Loucy (cell line): ENCODE data around the gene NDUFAF8.

Experiments used
- H2AFZ ChIP-seq: fragments of 200-600 bp; sonication (generic); 2 replicates; pipeline ENCODE4 v1.6.0; 2016; ENCODE audit warnings: antibody characterized with exemption, mild to moderate bottlenecking, low read length, moderate library complexity
- H3F3A ChIP-seq: fragments of 200-600 bp; 2 replicates; pipeline ENCODE4 v1.6.0; 2016; ENCODE audit warnings: antibody characterized with exemption, low read depth, mild to moderate bottlenecking
- H3K27me3 ChIP-seq: fragments of 200-600 bp; sonication (generic); 2 replicates; pipeline ENCODE4 v1.6.1; 2014; ENCODE audit warnings: low read length, mild to moderate bottlenecking; ENCODE audit not compliant: insufficient read depth, poor library complexity, severe bottlenecking
- H3K36me3 ChIP-seq: fragments of 200-600 bp; sonication (generic); 2 replicates; pipeline ENCODE4 v1.6.1; 2016; ENCODE audit warnings: low read length; ENCODE audit not compliant: insufficient read depth
- H3K4me1 ChIP-seq: fragments of 200-600 bp; sonication (generic); 2 replicates; pipeline ENCODE4 v1.5.1; 2014; ENCODE audit warnings: low read length, mild to moderate bottlenecking; ENCODE audit not compliant: insufficient read depth, poor library complexity, severe bottlenecking
- H3K4me2 ChIP-seq: fragments of 200-600 bp; sonication (generic); 2 replicates; pipeline ENCODE4 v1.6.0; 2014; ENCODE audit warnings: antibody characterized with exemption, low read length, low read depth, mild to moderate bottlenecking; ENCODE audit not compliant: poor library complexity, severe bottlenecking
- H3K4me3 ChIP-seq: fragments of 200-600 bp; sonication (generic); 2 replicates; pipeline ENCODE4 v1.5.1; 2014; ENCODE audit warnings: low read length, mild to moderate bottlenecking, mixed read lengths; ENCODE audit not compliant: poor library complexity, severe bottlenecking
- H3K79me2 ChIP-seq: fragments of 200-600 bp; sonication (generic); 2 replicates; pipeline ENCODE4 v1.6.1; 2014; ENCODE audit warnings: low read length; ENCODE audit not compliant: insufficient read depth
- H3K9ac ChIP-seq: fragments of 200-600 bp; sonication (generic); 2 replicates; pipeline ENCODE4 v1.6.0; 2014; ENCODE audit warnings: mild to moderate bottlenecking, low read depth, low read length, moderate library complexity; ENCODE audit not compliant: poor library complexity, severe bottlenecking
- H3K9me2 ChIP-seq: fragments of 200-600 bp; sonication (generic); replicated peaks from 2 replicates; pipeline ENCODE4 v1.6.1; 2016; ENCODE audit warnings: low read depth, low read length, mixed read lengths
- H3K9me3 ChIP-seq: fragments of 200-600 bp; sonication (generic); 2 replicates; pipeline ENCODE4 v1.6.1; 2014; ENCODE audit warnings: mild to moderate bottlenecking, antibody characterized with exemption, low read length, low read depth; ENCODE audit not compliant: insufficient read depth
- H4K20me1 ChIP-seq: fragments of 200-600 bp; sonication (generic); 2 replicates; pipeline ENCODE4 v1.6.0; 2014; ENCODE audit warnings: antibody characterized with exemption, low read length, mild to moderate bottlenecking; ENCODE audit not compliant: insufficient read depth, poor library complexity, severe bottlenecking
- EZH2phosphoT487 ChIP-seq: fragments of 200-600 bp; IDR thresholded peaks from 2 replicates; pipeline ENCODE4 v1.6.1; 2018; ENCODE audit warnings: antibody characterized with exemption, mild to moderate bottlenecking, moderate library complexity, borderline replicate concordance
- TF ChIP-seq, protein P1 (sequence below): fragments of 200-600 bp; sonication (generic); conservative IDR thresholded peaks from 2 replicates; pipeline ENCODE4 v1.5.1; 2014; ENCODE audit warnings: mild to moderate bottlenecking, antibody characterized with exemption, low read length

NDUFAF8 gene

GRCh38 chr17:81241648-81242420, 2.7 kb downstream of the NDUFAF8 start:
- no peak overlapping the region for H3K9ac ChIP-seq
- peaks cover 45% of the 10 kb centered on the region for H3K79me2 ChIP-seq
- H3F3A ChIP-seq, result no peaks in the 10 kb centered on the region
- no peak overlapping the region for H3K4me3 ChIP-seq
- no peak for TF ChIP-seq EZH2phosphoT487
- TF ChIP-seq, protein P1, sequence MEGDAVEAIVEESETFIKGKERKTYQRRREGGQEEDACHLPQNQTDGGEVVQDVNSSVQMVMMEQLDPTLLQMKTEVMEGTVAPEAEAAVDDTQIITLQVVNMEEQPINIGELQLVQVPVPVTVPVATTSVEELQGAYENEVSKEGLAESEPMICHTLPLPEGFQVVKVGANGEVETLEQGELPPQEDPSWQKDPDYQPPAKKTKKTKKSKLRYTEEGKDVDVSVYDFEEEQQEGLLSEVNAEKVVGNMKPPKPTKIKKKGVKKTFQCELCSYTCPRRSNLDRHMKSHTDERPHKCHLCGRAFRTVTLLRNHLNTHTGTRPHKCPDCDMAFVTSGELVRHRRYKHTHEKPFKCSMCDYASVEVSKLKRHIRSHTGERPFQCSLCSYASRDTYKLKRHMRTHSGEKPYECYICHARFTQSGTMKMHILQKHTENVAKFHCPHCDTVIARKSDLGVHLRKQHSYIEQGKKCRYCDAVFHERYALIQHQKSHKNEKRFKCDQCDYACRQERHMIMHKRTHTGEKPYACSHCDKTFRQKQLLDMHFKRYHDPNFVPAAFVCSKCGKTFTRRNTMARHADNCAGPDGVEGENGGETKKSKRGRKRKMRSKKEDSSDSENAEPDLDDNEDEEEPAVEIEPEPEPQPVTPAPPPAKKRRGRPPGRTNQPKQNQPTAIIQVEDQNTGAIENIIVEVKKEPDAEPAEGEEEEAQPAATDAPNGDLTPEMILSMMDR, result peak; percentile 86
- H4K20me1 ChIP-seq, result peaks cover 16% of the 10 kb centered on the region
- H3K4me1 ChIP-seq, result peaks cover 28% of the 10 kb centered on the region
- H3K36me3 ChIP-seq, result no peaks in the 10 kb centered on the region; the same call in 1 of the 2 replicates
- H3K9me3 ChIP-seq, result no peaks in the 10 kb centered on the region
- H2AFZ ChIP-seq, result no peak overlapping the region
- no peaks in the 10 kb centered on the region for H3K27me3 ChIP-seq
- no peaks in the 10 kb centered on the region for H3K9me2 ChIP-seq
- no peak overlapping the region for H3K4me2 ChIP-seq

DNA sequence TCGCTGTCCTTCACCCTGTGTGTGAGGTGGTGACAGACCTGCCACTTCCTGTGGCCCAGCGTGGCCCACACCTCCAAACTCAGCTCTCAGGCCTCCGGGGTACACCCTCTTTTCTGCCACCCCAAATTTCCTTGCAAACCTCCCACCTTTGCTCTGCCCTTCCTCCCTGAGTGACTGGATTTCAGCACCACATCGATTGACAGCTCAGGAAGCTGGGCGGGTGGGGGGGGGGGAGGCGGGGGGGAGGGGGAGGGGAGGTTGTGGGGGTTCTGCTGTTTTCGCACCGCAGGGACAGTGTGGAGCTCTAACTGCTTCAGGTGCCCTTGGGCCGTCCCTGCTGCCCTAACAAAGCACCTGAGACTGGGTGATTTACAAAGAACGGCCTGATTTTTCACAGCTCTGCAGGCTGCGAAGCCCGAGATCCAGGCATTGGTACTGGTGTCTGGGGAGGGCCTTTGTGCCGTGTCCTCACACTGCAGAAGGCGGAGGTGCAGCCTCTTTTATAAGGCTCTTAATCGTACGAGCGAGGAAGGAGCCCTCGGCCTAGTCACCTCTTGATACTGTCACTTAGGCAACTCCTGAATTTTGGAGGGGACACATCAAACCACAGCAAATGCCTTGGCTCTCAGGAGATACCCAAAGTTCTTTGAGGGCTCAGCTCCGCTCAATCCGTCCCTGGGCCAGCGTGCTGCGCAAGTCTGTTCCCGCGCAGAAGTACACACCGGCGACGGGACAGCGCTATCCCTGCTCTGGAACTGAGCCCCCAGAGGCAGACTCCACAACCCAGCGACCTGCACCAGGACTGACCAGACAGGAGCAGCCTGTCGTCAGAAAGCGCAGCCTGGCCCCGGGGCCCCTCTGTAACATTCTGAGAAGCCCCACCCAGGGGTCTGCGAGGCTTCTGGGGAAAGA, 3.6 kb downstream of the NDUFAF8 start:
- Histone ChIP-seq H3K9ac (no peak overlapping the region), H3K36me3 (no peaks in the 10 kb centered on the region; the same call in 1 of the 2 replicates), H3K4me2 (no peak overlapping the region), H3K27me3 (no peaks in the 10 kb centered on the region), H3K4me1 (peaks cover 20% of the 10 kb centered on the region), H3F3A (no peaks in the 10 kb centered on the region), H2AFZ (no peak overlapping the region), H3K4me3 (no peak overlapping the region), H4K20me1 (peaks cover 16% of the 10 kb centered on the region), H3K9me3 (no peaks in the 10 kb centered on the region), H3K9me2 (no peaks in the 10 kb centered on the region), H3K79me2 (peaks cover 36% of the 10 kb centered on the region)
- TF ChIP-seq EZH2phosphoT487, result no peak
- TF ChIP-seq, protein P1, result no peak

DNA sequence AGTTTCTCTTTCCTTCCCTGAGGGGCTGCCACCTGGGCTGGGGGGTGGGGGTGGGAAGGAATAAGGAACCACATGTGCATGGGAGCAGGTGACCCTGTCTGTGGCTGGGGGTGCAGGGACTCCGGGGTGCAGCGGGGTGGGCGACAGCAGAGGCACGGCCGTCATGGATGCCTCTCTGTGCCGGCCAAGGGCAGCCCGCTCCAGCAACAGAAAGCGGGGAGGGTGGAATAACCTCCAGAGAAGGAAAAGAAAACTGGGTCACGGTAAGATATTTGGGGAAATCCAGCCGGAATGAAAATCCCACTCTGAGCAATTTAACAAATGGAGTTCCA, 4.2 kb downstream of the NDUFAF8 start:
- no peak overlapping the region for H3K4me3 ChIP-seq
- peaks cover 30% of the 10 kb centered on the region for H3K79me2 ChIP-seq
- TF ChIP-seq, protein P1, result no peak
- no peak for TF ChIP-seq EZH2phosphoT487
- H4K20me1 ChIP-seq, result peaks cover 16% of the 10 kb centered on the region
- no peaks in the 10 kb centered on the region for H3K9me3 ChIP-seq
- H2AFZ ChIP-seq, result no peak overlapping the region
- no peak overlapping the region for H3K4me2 ChIP-seq
- no peak overlapping the region for H3K9ac ChIP-seq
- H3K36me3 ChIP-seq, result no peaks in the 10 kb centered on the region; the same call in 1 of the 2 replicates
- no peaks in the 10 kb centered on the region for H3K27me3 ChIP-seq
- H3K4me1 ChIP-seq, result peaks cover 17% of the 10 kb centered on the region
- H3F3A ChIP-seq, result no peaks in the 10 kb centered on the region
- no peaks in the 10 kb centered on the region for H3K9me2 ChIP-seq
